Gastroesophageal sphincter (tissue), 4 donors: ENCODE data around the gene PIAS3. TPM values are rescaled to one million over a fixed set of nuclear protein-coding genes. Genes with fewer than 3 reads are reported as not detected.

Experiments used
- ATAC-seq: fragments of 150-250 bp; one replicate; pipeline ENCODE4 v1.9.1; 2016; ENCODE audit warnings: mild to moderate bottlenecking, moderate library complexity
- H3K27ac ChIP-seq, 4 donors: fragments of 200-600 bp; sonication (generic) in 3 of 4; 1 replicate in 3 of 4; 2 replicates in 1 of 4; pipeline ENCODE4 v1.5.1; 2016 to 2019
- H3K27me3 ChIP-seq: fragments of 200-600 bp; sonication (generic); one replicate; pipeline ENCODE4 v1.5.1; 2019
- H3K36me3 ChIP-seq, 2 donors: fragments of 200-600 bp; sonication (generic); one replicate each; pipeline ENCODE4 v1.5.1; 2019; ENCODE audit warnings: control low read depth in 1 of 2
- H3K4me1 ChIP-seq, 3 donors: fragments of 200-600 bp; sonication (generic); 1 replicate in 2 of 3; 2 replicates in 1 of 3; pipeline ENCODE4 v1.5.1; 2016 to 2019; ENCODE audit warnings: control low read depth in 2 of 3
- H3K4me3 ChIP-seq, 2 donors: fragments of 200-600 bp; sonication (generic); one replicate each; pipeline ENCODE4 v1.5.1; 2019; ENCODE audit warnings: mild to moderate bottlenecking in 1 of 2, moderate library complexity in 1 of 2
- H3K9me3 ChIP-seq, 3 donors: fragments of 200-600 bp; sonication (generic); one replicate each; pipeline ENCODE4 v1.5.1; 2017 to 2019; ENCODE audit warnings: control low read depth in 2 of 3
- EP300 ChIP-seq: sonication (generic); formaldehyde crosslinking; IDR thresholded peaks from one replicate; pipeline ENCODE4 v1.6.1; 2017; ENCODE audit warnings: antibody characterized with exemption, mild to moderate bottlenecking
- POLR2A ChIP-seq, 2 donors: fragments of 450-650 bp; IDR thresholded peaks; one replicate each; pipeline ENCODE4 v1.6.1; 2017; ENCODE audit warnings: antibody characterized with exemption in 2 of 2, mild to moderate bottlenecking in 2 of 2, moderate library complexity in 1 of 2
- POLR2AphosphoS5 ChIP-seq: sonication (generic); formaldehyde crosslinking; IDR thresholded peaks from one replicate; pipeline ENCODE4 v1.6.1; 2017; ENCODE audit warnings: antibody characterized with exemption
- WGBS, 2 donors: methylation state at CpG; one replicate each; pipeline ENCODE4 v1.1.5; 2018; ENCODE audit warnings: low coverage in 1 of 2; 5-methylcytosine and 5-hydroxymethylcytosine counted together
- total RNA-seq, 4 donors: library from RNA; depleted of rRNA; stranded (reverse); fragments of >200 nt; gene quantifications; one replicate each; pipeline ENCODE4 v1.1.0, GENCODE V29; 2016
- TF ChIP-seq, protein P1 (sequence below), 4 experiments: fragments of 200-600 bp in 2 of 4; fragments of 450-650 bp in 2 of 4; sonication (generic) in 1 of 4; IDR thresholded peaks; one replicate each; pipeline ENCODE4 v1.5.1; 2017 to 2019; ENCODE audit warnings: antibody characterized with exemption in 4 of 4, mild to moderate bottlenecking in 2 of 4, moderate library complexity in 2 of 4

Gene PIAS3
- total RNA-seq, 4 donors from 2014 or later = 14.0 to 26.0 (median 19.2) TPM

- no peak for ATAC-seq
- no peak overlapping the region for H3K4me3 ChIP-seq
- no peaks in the 10 kb centered on the region for H3K27me3 ChIP-seq
- H3K36me3 ChIP-seq = no peaks in the 10 kb centered on the region
- peaks cover 0 to 4% (median 0%) of the 10 kb centered on the region in 3 donors for H3K4me1 ChIP-seq
- whole genome bisulfite sequencing, 2 donors = 82% methylated on average over 5 of the region's 7 CpGs; no CpG with 5 or more reads in 1 of the 2 donors
- H3K9me3 ChIP-seq = no peaks in the 10 kb centered on the region
- TF ChIP-seq, protein P1, sequence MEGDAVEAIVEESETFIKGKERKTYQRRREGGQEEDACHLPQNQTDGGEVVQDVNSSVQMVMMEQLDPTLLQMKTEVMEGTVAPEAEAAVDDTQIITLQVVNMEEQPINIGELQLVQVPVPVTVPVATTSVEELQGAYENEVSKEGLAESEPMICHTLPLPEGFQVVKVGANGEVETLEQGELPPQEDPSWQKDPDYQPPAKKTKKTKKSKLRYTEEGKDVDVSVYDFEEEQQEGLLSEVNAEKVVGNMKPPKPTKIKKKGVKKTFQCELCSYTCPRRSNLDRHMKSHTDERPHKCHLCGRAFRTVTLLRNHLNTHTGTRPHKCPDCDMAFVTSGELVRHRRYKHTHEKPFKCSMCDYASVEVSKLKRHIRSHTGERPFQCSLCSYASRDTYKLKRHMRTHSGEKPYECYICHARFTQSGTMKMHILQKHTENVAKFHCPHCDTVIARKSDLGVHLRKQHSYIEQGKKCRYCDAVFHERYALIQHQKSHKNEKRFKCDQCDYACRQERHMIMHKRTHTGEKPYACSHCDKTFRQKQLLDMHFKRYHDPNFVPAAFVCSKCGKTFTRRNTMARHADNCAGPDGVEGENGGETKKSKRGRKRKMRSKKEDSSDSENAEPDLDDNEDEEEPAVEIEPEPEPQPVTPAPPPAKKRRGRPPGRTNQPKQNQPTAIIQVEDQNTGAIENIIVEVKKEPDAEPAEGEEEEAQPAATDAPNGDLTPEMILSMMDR (IDR thresholded peaks at IDR 0.05) = no peak
- TF ChIP-seq EP300 (no peak), POLR2A (IDR thresholded peaks at IDR 0.05) (no peak), POLR2AphosphoS5 (no peak)
- no peak overlapping the region for H3K27ac ChIP-seq
Observed at GRCh38 chr1:145877923-145878486, 19.1 kb upstream of the PIAS3 start.

DNA sequence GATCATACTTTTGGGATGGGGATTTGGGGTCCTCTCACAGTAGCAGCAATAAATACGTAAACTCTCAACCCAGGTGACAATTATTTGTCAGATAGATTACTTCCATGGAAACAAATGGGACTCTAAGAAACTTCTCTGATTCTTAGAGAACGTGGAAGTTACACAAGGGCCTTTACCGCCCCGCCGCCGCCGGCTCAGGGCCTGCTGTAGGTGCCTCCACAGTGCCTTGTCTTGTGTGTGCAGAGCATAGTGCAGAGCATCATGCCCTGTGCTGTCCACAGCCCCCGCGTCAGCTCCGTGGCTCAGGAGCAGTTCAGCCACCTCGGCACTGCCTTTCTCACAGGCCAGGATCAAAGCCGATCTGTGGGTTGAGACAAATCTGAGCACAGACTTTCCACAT, 15.8 kb upstream of the PIAS3 start:
- TF ChIP-seq POLR2A (IDR thresholded peaks at IDR 0.05) (no peak), EP300 (no peak), POLR2AphosphoS5 (no peak)
- TF ChIP-seq, protein P1 (IDR thresholded peaks at IDR 0.05) = no peak
- WGBS, 2 donors = 83 to 91% methylated on average over 1 to 9 of the region's 12 CpGs
- Histone ChIP-seq H3K9me3 (no peaks in the 10 kb centered on the region), H3K27me3 (no peaks in the 10 kb centered on the region), H3K36me3 (no peaks in the 10 kb centered on the region), H3K4me1 (peaks cover 0 to 36% (median 3%) of the 10 kb centered on the region in 3 donors), H3K4me3 (no peak overlapping the region), H3K27ac (no peak overlapping the region)
- no peak for ATAC-seq

GRCh38 chr1:145871994-145872924, 13.4 kb upstream of the PIAS3 start:
- H3K27me3 ChIP-seq = no peaks in the 10 kb centered on the region
- TF ChIP-seq POLR2AphosphoS5 (no peak), POLR2A (IDR thresholded peaks at IDR 0.05) (peak in 1 of 2 donors; percentile 8)
- H3K36me3 ChIP-seq = peaks cover 0 to 9% of the 10 kb centered on the region in 2 donors
- no peaks in the 10 kb centered on the region for H3K9me3 ChIP-seq
- H3K4me3 ChIP-seq = peak overlapping the region; percentile 40 to 62
- peak; percentile 92 for ATAC-seq
- peaks cover 0 to 55% (median 3%) of the 10 kb centered on the region in 3 donors for H3K4me1 ChIP-seq
- 6 to 15% methylated on average over 28 to 33 of the region's 47 CpGs for WGBS, 2 donors
- peak overlapping the region; percentile 30 to 92 (median 86) for H3K27ac ChIP-seq

- no peak for ATAC-seq
- Histone ChIP-seq H3K27ac (no peak overlapping the region), H3K9me3 (no peaks in the 10 kb centered on the region), H3K36me3 (peaks cover 0 to 33% of the 10 kb centered on the region in 2 donors), H3K27me3 (no peaks in the 10 kb centered on the region), H3K4me3 (no peak overlapping the region), H3K4me1 (peaks cover 0 to 58% (median 3%) of the 10 kb centered on the region in 3 donors)
- TF ChIP-seq POLR2A (IDR thresholded peaks at IDR 0.05) (no peak), POLR2AphosphoS5 (no peak), EP300 (no peak)
- TF ChIP-seq, protein P1 (IDR thresholded peaks at IDR 0.05) = no peak
- 61 to 83% methylated on average over 3 to 4 of the region's 4 CpGs for WGBS, 2 donors
Observed at GRCh38 chr1:145868232-145868631, 9.4 kb upstream of the PIAS3 start.

DNA sequence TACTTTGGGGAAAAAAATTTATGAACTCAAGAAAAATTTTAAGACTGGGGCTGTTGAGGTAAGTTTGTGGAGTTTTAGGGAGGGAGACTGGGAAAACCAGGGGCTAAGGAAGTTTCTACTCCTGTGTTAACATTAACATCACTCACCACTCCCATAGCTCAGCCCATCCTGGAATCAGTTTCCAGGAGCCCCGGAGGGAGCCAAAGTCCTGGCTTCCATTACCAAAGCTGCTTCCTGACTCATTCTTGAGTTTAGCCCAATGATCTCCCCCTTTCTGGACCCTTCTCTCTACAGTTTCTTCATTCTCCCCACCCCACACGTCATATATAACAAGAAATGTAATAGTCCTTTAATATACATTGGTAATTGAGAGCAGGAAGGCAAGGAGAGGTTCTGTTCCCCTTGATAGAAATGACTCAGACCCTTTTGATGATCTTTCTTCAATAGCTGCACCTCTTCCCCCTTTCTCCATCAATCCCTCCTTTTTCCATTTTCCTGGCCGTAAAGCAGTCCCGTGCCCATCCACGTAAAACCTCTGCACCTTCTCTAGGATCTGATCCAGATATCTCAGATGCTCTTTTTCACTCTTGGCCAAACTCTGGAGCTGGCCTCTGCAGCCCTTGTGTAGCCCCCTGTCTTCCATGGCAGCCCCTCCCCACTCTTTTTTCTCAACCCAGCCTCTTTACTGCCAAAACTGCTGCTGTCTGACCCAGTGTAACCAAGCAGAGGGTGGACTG, 4.6 kb upstream of the PIAS3 start:
- H3K27ac ChIP-seq = no peak overlapping the region
- no peak for TF ChIP-seq EP300
- TF ChIP-seq, protein P1 (IDR thresholded peaks at IDR 0.05) = no peak
- TF ChIP-seq POLR2AphosphoS5 = no peak
- no peak for TF ChIP-seq POLR2A (IDR thresholded peaks at IDR 0.05)
- no peak overlapping the region for H3K4me3 ChIP-seq

More for the DNA sequence above, 4.6 kb upstream of the PIAS3 start:
- Histone ChIP-seq H3K4me1 (peaks cover 0 to 23% (median 0%) of the 10 kb centered on the region in 3 donors), H3K27me3 (no peaks in the 10 kb centered on the region), H3K36me3 (peaks cover 0 to 33% of the 10 kb centered on the region in 2 donors), H3K9me3 (no peaks in the 10 kb centered on the region)
- no peak for ATAC-seq
- WGBS, 2 donors = 62% methylated on average over 4 to 5 of the region's 5 CpGs
